DOHH2 (cell line): ENCODE data around the gene ASB7.

ENCODE experiments used
- CTCF ChIP-seq: fragments of 200-600 bp; sonication (generic); IDR thresholded peaks from one replicate; pipeline ENCODE4 v1.5.1; 2014; ENCODE audit warnings: antibody characterized with exemption, mild to moderate bottlenecking, low read depth, low read length; ENCODE audit not compliant: poor library complexity, severe bottlenecking
- EZH2phosphoT487 ChIP-seq: fragments of 200-600 bp; sonication (generic); IDR thresholded peaks from 2 replicates; pipeline ENCODE4 v1.6.1; 2017; ENCODE audit warnings: borderline replicate concordance, mild to moderate bottlenecking, antibody characterized with exemption, low read length, moderate library complexity, mixed read lengths

GRCh38 chr15:100613208-100613607 is 10.8 kb downstream of the ASB7 start:
- TF ChIP-seq CTCF (no peak), EZH2phosphoT487 (no peak)
